ENCODE data around the gene MKKS. TPM values are rescaled to one million over a fixed set of nuclear protein-coding genes. Genes with fewer than 3 reads are reported as not detected.

The MKKS gene
- total and polyA plus RNA-seq, 2 of the 13 experiments (the other 11 are each of a cell fraction or from before 2014, with no cell fraction given): 26.7 to 34.5 TPM

DNA sequence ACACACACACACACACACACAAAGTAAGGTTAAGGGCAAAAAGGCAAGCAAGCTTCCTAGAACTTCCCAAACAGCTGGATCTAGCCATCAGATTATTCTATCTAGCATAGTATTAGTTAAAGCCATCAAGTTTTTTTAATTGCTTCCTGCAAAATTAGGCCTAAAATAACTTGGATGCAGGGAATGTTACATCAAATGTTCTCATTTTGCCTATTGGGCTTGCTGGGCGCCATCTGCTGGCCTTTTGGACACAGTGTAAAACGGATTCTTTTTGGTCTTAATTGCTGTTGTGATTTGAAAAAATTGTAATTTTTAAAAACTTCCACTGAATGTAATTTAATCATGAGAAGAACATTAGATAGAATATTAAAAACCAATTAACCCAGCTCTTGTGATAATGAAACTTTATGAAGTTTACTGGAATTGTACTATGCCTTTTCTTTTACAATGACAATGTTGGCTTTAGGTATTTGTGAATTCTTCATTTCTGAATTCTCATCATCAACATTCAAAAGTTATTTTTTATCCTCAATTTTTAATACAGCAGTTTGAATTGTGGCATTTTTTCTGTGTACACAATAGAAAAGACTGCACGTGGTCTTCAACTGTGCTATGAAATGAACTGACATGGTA is 6.8 kb downstream of the MKKS start:
- Histone ChIP-seq H4K20me1 (ENCODE audit: insufficient read depth, low read length) (peaks cover 23% of the 10 kb centered on the region), H3K4me2 (ENCODE audit: low read depth, low read length) (no peak overlapping the region), H3K27ac (ENCODE audit: extremely low read length, insufficient read depth, low read length) (no peak overlapping the region), H3K36me3 (replicated peaks in 1 of 2; ENCODE audit: control insufficient read depth in 1 of 2, insufficient read depth in 2 of 2, low read length in 2 of 2) (peaks cover 4 to 26% of the 10 kb centered on the region in 2 experiments; a peak in 4 of 5 replicates), H3K4me3 (replicated peaks in 1 of 3; ENCODE audit: insufficient read depth in 1 of 3, low read depth in 2 of 3, low read length in 3 of 3) (no peak overlapping the region), H3K9me3 (ENCODE audit: low read length) (no peaks in the 10 kb centered on the region), H2AFZ (ENCODE audit: low read length) (no peak overlapping the region), H3K9ac (ENCODE audit: insufficient read depth, low read depth, low read length) (no peak overlapping the region), H3K27me3 (ENCODE audit: control insufficient read depth in 1 of 2, insufficient read depth in 2 of 2, low read length in 2 of 2) (no peaks in the 10 kb centered on the region), H3K79me2 (ENCODE audit: insufficient read depth, low read length) (peaks cover 95% of the 10 kb centered on the region), H3K4me1 (ENCODE audit: insufficient read depth, low read length) (peaks cover 65% of the 10 kb centered on the region)
- ATAC-seq (peak; percentile 42; the same call in 1 of the 3 replicates), FAIRE-seq (no peak), DNase-seq (ENCODE audit: low spot score) (peak; percentile 71)
- intact Hi-C loops (cut with micrococcal nuclease; ENCODE audit: unreplicated experiment) (loop anchor here (1.0 to 5.0 kb wide), 6 partner anchors 60 to 1115 kb away; no protein-coding TSS in a partner anchor), in situ Hi-C loops (cut with HindIII; ENCODE audit: extremely low pct_ligation_motif_present, low pct_unique_long_range_greater_than_20kb) (loop anchor here (5.0 to 25.0 kb wide), 4 partner anchors 110 to 1110 kb away; no protein-coding TSS in a partner anchor)
- BruUV-seq (replicated peaks): no TSS peak
- ChIA-PET POLR2A (no interaction called here), CTCF (ENCODE audit: low intra/inter-chr PET ratio, low total read pairs) (interaction anchor here (1.1 to 5.0 kb wide), 6 partner anchors 104 to 449 kb away, joined by 3 to 59 read pairs (median 4); no protein-coding TSS in a partner anchor)
- WGBS (ENCODE audit: low lambda C conversion rate): 34% methylated on average over 3 of the region's 3 CpGs
- TF ChIP-seq BORCS8-MEF2B (CRISPR knock-in tag; IDR thresholded peaks at IDR 0.05) (no peak), GATAD2A (CRISPR knock-in tag; IDR thresholded peaks at IDR 0.05) (peak; percentile 25; the same call in 1 of the 2 replicates), SMC3 (IDR thresholded peaks at IDR 0.05; ENCODE audit: low read length) (peak; percentile 98), ZFP1 (CRISPR knock-in tag; IDR thresholded peaks at IDR 0.05) (no peak), KAT8 (CRISPR knock-in tag; IDR thresholded peaks at IDR 0.05) (peak; percentile 23; the same call in 1 of the 2 replicates), MIXL1 (CRISPR knock-in tag; IDR thresholded peaks at IDR 0.05) (peak; percentile 42; the same call in 1 of the 2 replicates), SRSF9 (IDR thresholded peaks at IDR 0.05; ENCODE audit: borderline replicate concordance, insufficient read depth, low read depth, low read length, poor library complexity, severe bottlenecking) (no peak), RAD21 (CRISPR knock-in tag; IDR thresholded peaks at IDR 0.05) (peak; percentile 84), ADNP (CRISPR knock-in tag; IDR thresholded peaks at IDR 0.05) (no peak), ZNF335 (CRISPR knock-in tag; IDR thresholded peaks at IDR 0.05) (0 out of 2 replicates have a peak, but pooled peaks have one; percentile 12), HNF4A (CRISPR knock-in tag; IDR thresholded peaks at IDR 0.05) (no peak)
- TF ChIP-seq, protein P1, sequence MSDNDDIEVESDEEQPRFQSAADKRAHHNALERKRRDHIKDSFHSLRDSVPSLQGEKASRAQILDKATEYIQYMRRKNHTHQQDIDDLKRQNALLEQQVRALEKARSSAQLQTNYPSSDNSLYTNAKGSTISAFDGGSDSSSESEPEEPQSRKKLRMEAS (IDR thresholded peaks at IDR 0.05): no peak
- TF ChIP-seq, protein P2, sequence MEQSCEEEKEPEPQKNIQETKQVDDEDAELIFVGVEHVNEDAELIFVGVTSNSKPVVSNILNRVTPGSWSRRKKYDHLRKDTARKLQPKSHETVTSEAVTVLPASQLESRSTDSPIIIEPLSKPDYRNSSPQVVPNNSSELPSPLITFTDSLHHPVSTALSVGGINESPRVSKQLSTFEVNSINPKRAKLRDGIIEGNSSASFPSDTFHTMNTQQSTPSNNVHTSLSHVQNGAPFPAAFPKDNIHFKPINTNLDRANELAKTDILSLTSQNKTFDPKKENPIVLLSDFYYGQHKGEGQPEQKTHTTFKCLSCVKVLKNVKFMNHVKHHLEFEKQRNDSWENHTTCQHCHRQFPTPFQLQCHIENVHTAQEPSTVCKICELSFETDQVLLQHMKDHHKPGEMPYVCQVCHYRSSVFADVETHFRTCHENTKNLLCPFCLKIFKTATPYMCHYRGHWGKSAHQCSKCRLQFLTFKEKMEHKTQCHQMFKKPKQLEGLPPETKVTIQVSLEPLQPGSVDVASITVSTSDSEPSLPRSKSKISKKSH (CRISPR knock-in tag; IDR thresholded peaks at IDR 0.05; ENCODE audit: borderline replicate concordance): no peak
- TF ChIP-seq, protein P3, sequence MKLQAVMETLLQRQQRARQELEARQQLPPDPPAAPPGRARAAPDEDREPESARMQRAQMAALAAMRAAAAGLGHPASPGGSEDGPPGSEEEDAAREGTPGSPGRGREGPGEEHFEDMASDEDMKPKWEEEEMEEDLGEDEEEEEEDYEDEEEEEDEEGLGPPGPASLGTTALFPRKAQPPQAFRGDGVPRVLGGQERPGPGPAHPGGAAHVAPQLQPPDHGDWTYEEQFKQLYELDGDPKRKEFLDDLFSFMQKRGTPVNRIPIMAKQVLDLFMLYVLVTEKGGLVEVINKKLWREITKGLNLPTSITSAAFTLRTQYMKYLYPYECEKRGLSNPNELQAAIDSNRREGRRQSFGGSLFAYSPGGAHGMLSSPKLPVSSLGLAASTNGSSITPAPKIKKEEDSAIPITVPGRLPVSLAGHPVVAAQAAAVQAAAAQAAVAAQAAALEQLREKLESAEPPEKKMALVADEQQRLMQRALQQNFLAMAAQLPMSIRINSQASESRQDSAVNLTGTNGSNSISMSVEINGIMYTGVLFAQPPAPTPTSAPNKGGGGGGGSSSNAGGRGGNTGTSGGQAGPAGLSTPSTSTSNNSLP (IDR thresholded peaks at IDR 0.05; ENCODE audit: low read depth, low read length): peak; percentile 85
- TF ChIP-seq, protein P4, sequence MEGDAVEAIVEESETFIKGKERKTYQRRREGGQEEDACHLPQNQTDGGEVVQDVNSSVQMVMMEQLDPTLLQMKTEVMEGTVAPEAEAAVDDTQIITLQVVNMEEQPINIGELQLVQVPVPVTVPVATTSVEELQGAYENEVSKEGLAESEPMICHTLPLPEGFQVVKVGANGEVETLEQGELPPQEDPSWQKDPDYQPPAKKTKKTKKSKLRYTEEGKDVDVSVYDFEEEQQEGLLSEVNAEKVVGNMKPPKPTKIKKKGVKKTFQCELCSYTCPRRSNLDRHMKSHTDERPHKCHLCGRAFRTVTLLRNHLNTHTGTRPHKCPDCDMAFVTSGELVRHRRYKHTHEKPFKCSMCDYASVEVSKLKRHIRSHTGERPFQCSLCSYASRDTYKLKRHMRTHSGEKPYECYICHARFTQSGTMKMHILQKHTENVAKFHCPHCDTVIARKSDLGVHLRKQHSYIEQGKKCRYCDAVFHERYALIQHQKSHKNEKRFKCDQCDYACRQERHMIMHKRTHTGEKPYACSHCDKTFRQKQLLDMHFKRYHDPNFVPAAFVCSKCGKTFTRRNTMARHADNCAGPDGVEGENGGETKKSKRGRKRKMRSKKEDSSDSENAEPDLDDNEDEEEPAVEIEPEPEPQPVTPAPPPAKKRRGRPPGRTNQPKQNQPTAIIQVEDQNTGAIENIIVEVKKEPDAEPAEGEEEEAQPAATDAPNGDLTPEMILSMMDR (CRISPR knock-in tag; IDR thresholded peaks at IDR 0.05): peak; percentile 83
- TF ChIP-seq, protein P5, sequence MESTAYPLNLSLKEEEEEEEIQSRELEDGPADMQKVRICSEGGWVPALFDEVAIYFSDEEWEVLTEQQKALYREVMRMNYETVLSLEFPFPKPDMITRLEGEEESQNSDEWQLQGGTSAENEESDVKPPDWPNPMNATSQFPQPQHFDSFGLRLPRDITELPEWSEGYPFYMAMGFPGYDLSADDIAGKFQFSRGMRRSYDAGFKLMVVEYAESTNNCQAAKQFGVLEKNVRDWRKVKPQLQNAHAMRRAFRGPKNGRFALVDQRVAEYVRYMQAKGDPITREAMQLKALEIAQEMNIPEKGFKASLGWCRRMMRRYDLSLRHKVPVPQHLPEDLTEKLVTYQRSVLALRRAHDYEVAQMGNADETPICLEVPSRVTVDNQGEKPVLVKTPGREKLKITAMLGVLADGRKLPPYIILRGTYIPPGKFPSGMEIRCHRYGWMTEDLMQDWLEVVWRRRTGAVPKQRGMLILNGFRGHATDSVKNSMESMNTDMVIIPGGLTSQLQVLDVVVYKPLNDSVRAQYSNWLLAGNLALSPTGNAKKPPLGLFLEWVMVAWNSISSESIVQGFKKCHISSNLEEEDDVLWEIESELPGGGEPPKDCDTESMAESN (CRISPR knock-in tag; conservative IDR thresholded peaks at IDR 0.05): no peak
- TF ChIP-seq, protein P6, sequence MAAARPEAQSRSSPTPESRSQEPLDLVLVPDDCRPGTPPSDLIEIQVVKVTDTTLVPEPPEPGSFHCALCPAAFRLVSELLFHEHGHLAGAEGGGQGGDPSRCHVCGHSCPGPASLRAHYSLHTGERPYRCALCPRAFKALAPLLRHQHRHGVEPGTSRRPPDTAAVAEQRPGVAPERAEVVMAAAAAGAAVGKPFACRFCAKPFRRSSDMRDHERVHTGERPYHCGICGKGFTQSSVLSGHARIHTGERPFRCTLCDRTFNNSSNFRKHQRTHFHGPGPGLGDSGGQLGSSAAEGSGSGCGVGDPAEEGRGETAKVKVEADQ (CRISPR knock-in tag; IDR thresholded peaks at IDR 0.05; ENCODE audit: borderline replicate concordance): no peak

Data from HepG2 (cell line).